IPS-15b (cell line): Measurements from ENCODE around the gene COX8C.

Source experiments
- H3K27me3 ChIP-seq: one replicate; pipeline ENCODE4 v1.6.1; 2013; ENCODE audit warnings: low read length; ENCODE audit not compliant: control insufficient read depth, insufficient read depth
- H3K36me3 ChIP-seq: one replicate; pipeline ENCODE4 v1.6.1; 2013; ENCODE audit warnings: low read length; ENCODE audit not compliant: control insufficient read depth, insufficient read depth
- H3K4me1 ChIP-seq: one replicate; pipeline ENCODE4 v1.6.1; 2013; ENCODE audit warnings: mild to moderate bottlenecking, low read length; ENCODE audit not compliant: control insufficient read depth, insufficient read depth
- H3K4me3 ChIP-seq: one replicate; pipeline ENCODE4 v1.5.1; 2013; ENCODE audit warnings: low read depth, low read length
- H3K9ac ChIP-seq: one replicate; pipeline ENCODE4 v1.6.1; 2013; ENCODE audit warnings: low read depth, mild to moderate bottlenecking, low read length
- H3K9me3 ChIP-seq: one replicate; pipeline ENCODE4 v1.6.1; 2013; ENCODE audit warnings: mild to moderate bottlenecking, low read length; ENCODE audit not compliant: control insufficient read depth, insufficient read depth

COX8C gene

DNA sequence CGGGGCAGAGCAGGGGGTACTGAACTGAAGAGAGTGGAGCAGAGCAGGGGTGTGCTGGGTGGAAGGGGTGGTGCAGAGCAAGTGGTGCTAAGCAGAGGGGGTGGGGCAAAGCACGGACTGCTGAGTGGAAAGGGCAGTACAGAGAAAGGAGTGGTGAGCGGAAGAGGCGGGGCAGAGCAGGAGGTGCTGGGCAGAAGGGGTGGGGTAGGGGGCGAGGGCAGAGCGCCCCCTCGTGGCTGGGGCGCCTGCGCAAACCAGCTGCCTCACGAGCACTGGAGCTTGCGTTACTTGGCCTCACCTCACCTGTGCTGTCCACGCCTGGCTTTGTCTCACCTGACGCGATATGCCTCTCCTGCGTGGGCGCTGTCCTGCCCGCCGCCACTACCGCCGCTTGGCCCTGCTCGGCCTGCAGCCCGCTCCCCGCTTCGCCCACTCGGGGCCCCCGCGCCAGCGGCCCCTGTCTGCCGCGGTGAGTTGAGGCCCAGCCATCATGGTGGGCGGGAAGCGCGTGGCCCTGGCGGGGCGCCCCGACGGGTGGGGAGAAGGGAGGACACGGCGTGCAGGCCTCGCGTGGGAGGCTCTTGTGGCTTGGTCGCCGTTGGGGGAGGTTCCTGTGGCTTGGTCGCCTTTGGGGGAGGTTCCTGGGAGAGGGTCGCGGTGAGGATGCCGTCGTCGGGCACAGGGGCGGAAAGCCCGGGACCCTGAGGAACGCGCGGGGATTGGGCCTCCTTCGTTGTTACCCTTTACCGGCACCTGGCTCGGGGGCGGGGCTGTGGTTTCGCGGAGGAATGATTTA, at the start of gene COX8C:
TSS of gene COX8C (plus strand) at position 257 of the 796 bp plus-strand sequence. CDS start at position 344, 87 bp downstream.
- Histone ChIP-seq H3K9ac (no peak within 1 kb of the TSS), H3K36me3 (no peaks in the 10 kb centered on the region), H3K4me3 (no peak within 1 kb of the TSS)

GRCh38 chr14:93299416-93299815, 47.6 kb upstream of the COX8C start:
- H3K4me3 ChIP-seq, result no peak overlapping the region
- H3K9me3 ChIP-seq, result no peaks in the 10 kb centered on the region
- no peaks in the 10 kb centered on the region for H3K27me3 ChIP-seq
- H3K9ac ChIP-seq, result no peak overlapping the region
- H3K4me1 ChIP-seq, result peaks cover 13% of the 10 kb centered on the region
- no peaks in the 10 kb centered on the region for H3K36me3 ChIP-seq

More for the DNA sequence above, at the start of gene COX8C:
- Histone ChIP-seq H3K9me3 (peaks cover 3% of the 10 kb centered on the region), H3K4me1 (peaks cover 20% of the 10 kb centered on the region), H3K27me3 (no peaks in the 10 kb centered on the region)

DNA sequence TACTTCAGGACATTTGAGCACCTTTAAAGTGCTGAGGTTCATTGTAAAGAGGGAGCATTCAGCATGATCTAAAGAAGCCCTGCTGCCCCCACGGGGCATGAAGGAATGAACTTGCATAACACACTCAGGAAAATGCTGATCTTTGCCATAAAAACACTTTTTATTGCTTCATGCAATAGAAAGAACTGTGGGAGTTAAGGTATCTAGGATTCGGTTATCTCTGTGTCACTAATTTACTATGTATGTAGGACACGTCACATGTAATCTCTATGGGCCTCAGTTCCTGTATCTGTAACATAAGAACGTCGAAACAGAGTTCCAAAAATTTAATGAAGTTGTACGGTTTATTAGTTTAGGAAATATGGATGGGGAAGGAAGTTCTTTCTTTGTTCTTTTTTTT, 47.1 kb upstream of the COX8C start:
- Histone ChIP-seq H3K9me3 (no peaks in the 10 kb centered on the region), H3K4me1 (peaks cover 13% of the 10 kb centered on the region), H3K9ac (no peak overlapping the region), H3K4me3 (no peak overlapping the region), H3K36me3 (no peaks in the 10 kb centered on the region), H3K27me3 (no peaks in the 10 kb centered on the region)

GRCh38 chr14:93301821-93302447, 45.0 kb upstream of the COX8C start:
- H3K36me3 ChIP-seq, result no peaks in the 10 kb centered on the region
- H3K9ac ChIP-seq, result no peak overlapping the region
- H3K4me1 ChIP-seq, result peaks cover 13% of the 10 kb centered on the region
- no peak overlapping the region for H3K4me3 ChIP-seq
- H3K9me3 ChIP-seq, result no peaks in the 10 kb centered on the region
- no peaks in the 10 kb centered on the region for H3K27me3 ChIP-seq

GRCh38 chr14:93302688-93303581, 44.0 kb upstream of the COX8C start:
- no peaks in the 10 kb centered on the region for H3K27me3 ChIP-seq
- H3K4me1 ChIP-seq, result peaks cover 12% of the 10 kb centered on the region
- H3K9ac ChIP-seq, result no peak overlapping the region
- no peaks in the 10 kb centered on the region for H3K9me3 ChIP-seq
- no peak overlapping the region for H3K4me3 ChIP-seq
- no peaks in the 10 kb centered on the region for H3K36me3 ChIP-seq

- Histone ChIP-seq H3K27me3 (no peaks in the 10 kb centered on the region), H3K4me1 (peaks cover 10% of the 10 kb centered on the region), H3K9ac (no peak overlapping the region), H3K4me3 (no peak overlapping the region), H3K9me3 (no peaks in the 10 kb centered on the region), H3K36me3 (no peaks in the 10 kb centered on the region)
Observed at GRCh38 chr14:93303659-93304058, 43.3 kb upstream of the COX8C start.

DNA sequence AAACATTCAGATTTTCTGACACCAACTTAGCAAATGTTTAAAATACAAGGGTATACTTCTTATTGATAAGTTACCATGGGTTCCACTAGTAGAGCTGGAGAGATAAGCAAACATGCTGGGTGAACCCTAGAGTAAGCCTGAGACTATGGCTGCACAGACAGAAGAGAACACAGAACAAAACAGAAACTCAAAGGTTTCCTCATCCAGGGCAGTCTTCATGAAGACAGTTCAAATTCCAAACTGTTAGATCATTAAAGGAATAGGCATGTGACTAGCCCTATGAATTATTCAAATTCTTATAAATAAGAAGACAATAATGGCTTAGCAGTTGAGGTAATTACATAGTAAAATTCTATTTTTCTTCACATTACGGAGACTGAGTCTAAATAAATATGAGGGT, 42.2 kb upstream of the COX8C start:
- Histone ChIP-seq H3K9ac (no peak overlapping the region), H3K27me3 (no peaks in the 10 kb centered on the region), H3K4me3 (no peak overlapping the region)

GRCh38 chr14:93305725-93306418, 41.1 kb upstream of the COX8C start:
- Histone ChIP-seq H3K4me3 (no peak overlapping the region), H3K9ac (no peak overlapping the region), H3K36me3 (no peaks in the 10 kb centered on the region), H3K9me3 (no peaks in the 10 kb centered on the region), H3K4me1 (peaks cover 4% of the 10 kb centered on the region), H3K27me3 (no peaks in the 10 kb centered on the region)

More for the DNA sequence above, 42.2 kb upstream of the COX8C start:
- H3K9me3 ChIP-seq, result no peaks in the 10 kb centered on the region
- H3K36me3 ChIP-seq, result no peaks in the 10 kb centered on the region
- peaks cover 8% of the 10 kb centered on the region for H3K4me1 ChIP-seq

DNA sequence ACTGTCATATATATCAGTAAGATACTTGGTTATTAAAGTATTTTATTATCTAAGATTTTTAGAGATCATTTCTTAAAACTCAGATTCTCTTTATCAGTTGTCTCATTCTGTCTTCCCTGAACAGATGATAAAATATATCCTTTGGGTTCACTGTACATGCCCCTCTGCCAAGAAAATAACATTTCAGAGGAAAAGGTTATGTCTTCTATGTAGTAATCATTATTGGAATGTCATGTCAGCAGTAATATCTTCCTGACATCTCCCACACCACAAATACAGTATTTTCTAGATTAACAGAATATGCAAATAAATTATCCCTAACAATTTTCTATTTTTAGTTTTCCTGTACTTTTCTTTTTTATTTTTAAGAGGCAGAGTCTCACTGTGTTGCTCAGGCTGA, 40.2 kb upstream of the COX8C start:
- Histone ChIP-seq H3K36me3 (no peaks in the 10 kb centered on the region), H3K4me1 (peaks cover 3% of the 10 kb centered on the region), H3K9me3 (no peaks in the 10 kb centered on the region), H3K9ac (no peak overlapping the region), H3K4me3 (no peak overlapping the region), H3K27me3 (no peaks in the 10 kb centered on the region)

DNA sequence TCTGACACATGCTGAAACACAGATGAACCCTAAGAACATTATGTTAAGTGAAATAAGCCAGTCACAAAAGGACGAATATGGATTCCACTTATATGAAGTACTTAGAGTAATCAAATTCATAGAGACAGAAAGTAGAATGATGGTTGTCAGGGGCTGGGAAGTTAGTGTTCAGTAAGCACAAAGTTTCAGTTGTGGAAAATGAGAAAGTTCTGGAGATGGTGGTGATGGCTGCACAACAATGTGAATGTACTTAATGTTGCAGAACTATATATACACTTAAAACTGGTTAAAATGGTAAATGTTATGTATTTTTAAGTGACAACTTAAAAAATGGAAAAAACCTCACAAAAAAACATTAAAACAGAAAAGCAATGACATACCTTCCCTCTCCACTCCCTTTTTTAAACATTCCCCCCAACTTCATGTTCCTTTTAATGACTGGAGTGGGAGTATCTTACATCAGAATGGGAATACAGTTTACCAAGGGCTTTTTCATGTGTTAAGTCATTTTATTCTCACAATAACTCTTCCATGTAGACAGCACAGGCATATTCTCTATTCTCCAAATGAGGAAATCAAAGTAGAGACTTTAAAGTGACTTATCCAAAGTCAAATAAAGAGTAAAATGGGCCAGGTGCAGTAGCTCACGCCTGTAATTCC, 38.2 kb upstream of the COX8C start:
- H3K9ac ChIP-seq, result no peak overlapping the region
- H3K36me3 ChIP-seq, result no peaks in the 10 kb centered on the region
- no peaks in the 10 kb centered on the region for H3K9me3 ChIP-seq
- no peaks in the 10 kb centered on the region for H3K27me3 ChIP-seq
- H3K4me1 ChIP-seq, result no peaks in the 10 kb centered on the region
- no peak overlapping the region for H3K4me3 ChIP-seq
